ENCODE results near the gene EML6.

EML6 gene

DNA sequence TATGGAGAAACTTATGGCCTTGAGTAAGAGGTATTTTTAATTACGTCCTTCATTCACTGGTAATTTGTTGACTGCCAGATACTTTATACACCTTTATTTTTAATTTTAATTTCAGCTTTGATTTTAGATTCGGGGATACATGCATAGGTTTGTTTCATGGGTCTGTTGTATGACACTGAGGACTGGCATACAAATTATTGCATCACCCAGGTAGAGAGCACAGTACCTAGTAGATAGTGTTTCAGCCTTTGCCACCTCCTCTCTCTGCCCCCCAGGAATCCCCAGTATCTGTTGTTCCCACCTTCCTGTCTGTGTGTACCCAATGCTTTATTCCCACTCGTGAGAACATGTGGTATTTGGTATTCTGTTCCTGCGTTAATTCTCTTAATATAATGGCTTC, 188.8 kb downstream of the EML6 start:
- DNase-seq (ENCODE audit: low read depth, low spot score), result no peak

- no peak for DNase-seq (ENCODE audit: low read depth, low spot score)
Observed at GRCh38 chr2:54912893-54913292, 189.4 kb downstream of the EML6 start.

GRCh38 chr2:54914637-54915036, 191.2 kb downstream of the EML6 start:
- no peak for DNase-seq (ENCODE audit: low read depth, low spot score)

GRCh38 chr2:54915101-54915500, 191.6 kb downstream of the EML6 start:
- DNase-seq (ENCODE audit: low read depth, low spot score), result no peak

DNA sequence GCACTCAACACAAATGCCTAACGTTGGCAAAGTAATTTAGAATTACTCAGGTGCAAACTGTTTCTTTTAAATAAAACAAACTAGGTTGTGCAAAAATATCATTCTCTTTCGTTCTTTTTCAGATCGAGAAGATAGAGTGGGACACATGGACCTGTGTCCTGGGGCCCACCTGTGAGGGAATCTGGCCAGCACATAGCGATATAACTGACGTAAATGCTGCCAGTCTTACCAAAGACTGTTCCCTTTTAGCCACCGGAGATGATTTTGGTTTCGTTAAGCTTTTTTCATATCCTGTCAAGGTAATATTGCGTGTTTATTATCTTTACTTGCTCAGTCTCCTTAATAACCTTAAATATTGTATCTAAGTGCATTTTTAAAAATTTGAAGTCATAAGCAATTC, 193.2 kb downstream of the EML6 start:
- DNase-seq (ENCODE audit: low read depth, low spot score), result no peak

DNA sequence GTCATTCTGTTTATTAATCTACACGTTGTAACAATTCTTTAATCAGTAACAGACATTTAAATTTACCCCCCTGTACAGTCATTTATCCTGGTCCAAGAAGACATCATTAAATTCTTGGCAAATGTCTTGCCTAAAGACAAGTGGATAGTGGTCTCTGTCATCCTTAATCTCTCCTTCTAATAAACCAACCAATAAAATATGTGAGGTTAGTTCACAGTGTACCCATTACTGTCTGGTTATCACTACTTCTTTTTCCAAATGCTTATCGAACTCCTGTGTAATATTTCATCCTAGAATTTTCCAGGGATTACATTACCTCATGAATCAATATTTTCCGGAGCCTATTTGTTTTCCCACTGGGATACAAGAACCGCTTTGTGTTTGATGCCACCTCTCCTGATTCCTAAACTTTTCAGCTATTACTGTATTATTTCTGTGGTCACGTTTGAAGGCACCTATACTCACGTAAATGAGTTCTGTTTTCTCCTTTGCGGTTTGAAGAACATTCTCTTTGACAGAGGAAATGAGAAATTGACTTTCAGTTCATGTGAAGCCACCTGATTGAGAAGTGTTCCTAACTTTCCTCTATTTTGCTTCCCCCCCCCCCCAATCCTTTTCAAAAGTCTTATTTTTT, 195.3 kb downstream of the EML6 start:
- DNase-seq (ENCODE audit: low read depth, low spot score), result no peak

- no peak for DNase-seq (ENCODE audit: low read depth, low spot score)
Observed at GRCh38 chr2:54920660-54921059, 197.2 kb downstream of the EML6 start.

- no peak for DNase-seq (ENCODE audit: low read depth, low spot score)
Observed at GRCh38 chr2:54924121-54924520, 200.7 kb downstream of the EML6 start.

GRCh38 chr2:54925022-54925421, 201.6 kb downstream of the EML6 start:
- no peak for DNase-seq (ENCODE audit: low read depth, low spot score)

DNA sequence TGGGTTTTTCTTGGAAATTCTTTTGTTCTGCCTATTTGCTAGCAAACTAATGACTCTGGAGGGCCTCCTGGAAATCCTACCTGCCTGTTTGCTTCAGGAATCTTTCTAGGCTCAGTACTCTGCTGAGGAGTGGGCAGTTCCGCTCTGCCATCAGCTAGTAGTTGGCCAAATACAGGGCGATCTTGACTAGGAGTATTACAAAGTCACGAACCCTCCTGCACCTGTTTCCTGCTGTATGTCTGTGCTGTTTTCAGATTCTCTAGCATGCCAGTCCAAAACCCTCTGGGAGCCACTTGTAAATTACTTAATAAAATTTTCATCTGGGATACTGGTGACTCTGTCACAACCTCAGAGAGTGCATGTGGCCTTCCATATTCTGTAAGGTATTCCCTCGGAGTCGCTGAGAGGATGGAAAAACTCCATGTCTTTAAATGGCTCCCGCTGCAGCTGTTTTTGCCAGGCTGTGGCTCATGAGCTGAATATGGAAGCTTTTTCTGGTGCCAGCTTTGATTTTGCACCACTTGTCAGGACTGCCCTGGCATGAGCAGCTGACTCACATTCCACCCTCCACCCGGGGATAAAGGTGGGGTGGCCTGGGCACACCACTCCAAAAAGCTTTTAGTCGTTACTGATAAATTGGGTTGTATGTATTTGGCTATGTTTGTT, 203.8 kb downstream of the EML6 start:
- no peak for DNase-seq (ENCODE audit: low read depth, low spot score)

GRCh38 chr2:54927751-54928615, 204.5 kb downstream of the EML6 start:
- DNase-seq (ENCODE audit: low read depth, low spot score), result no peak

DNA sequence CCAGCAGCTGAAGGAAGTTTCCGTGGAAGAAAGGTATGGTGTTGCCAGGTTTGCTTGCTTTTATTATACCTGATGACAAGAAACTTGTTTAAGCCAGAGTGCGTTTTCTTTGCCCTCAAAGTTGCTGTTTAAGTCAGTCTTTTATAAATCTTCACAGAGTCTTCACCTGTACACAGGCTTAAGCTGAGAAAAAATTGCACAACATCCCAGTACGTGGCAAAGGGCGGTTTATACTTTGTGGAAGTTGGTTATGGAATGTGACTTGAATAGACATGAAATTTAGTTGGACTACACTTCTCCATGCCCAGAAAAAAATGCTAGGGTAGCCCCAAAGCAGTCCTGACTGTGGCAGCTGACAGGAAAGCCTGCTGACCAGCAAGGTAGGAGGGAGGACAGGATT, 205.3 kb downstream of the EML6 start:
- no peak for DNase-seq (ENCODE audit: low read depth, low spot score)

- DNase-seq (ENCODE audit: low read depth, low spot score), result no peak
Observed at GRCh38 chr2:54931473-54931872, 208.0 kb downstream of the EML6 start.

- DNase-seq (ENCODE audit: low read depth, low spot score), result no peak
Observed at GRCh38 chr2:54935389-54935788, 211.9 kb downstream of the EML6 start.

DNA sequence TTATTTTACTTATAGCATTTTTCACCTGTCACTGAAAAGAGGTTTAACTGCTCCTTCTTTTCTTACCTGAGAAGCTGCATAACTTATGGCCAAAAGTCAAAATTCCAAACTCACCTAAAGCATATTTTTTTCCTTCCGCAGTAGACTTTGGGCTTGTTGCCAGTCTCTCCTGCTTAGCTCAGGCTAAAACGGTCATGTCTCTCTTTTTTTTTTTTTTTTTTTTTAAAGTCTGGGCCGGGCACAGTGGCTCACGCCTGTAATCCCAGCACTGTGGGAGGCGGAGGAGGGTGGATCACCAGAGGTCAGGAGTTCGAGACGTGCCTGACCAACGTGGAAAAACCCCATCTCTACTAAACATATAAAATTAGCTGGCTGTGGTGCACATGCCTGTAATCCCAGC, 213.3 kb downstream of the EML6 start:
- DNase-seq (ENCODE audit: low read depth, low spot score), result no peak

DNA sequence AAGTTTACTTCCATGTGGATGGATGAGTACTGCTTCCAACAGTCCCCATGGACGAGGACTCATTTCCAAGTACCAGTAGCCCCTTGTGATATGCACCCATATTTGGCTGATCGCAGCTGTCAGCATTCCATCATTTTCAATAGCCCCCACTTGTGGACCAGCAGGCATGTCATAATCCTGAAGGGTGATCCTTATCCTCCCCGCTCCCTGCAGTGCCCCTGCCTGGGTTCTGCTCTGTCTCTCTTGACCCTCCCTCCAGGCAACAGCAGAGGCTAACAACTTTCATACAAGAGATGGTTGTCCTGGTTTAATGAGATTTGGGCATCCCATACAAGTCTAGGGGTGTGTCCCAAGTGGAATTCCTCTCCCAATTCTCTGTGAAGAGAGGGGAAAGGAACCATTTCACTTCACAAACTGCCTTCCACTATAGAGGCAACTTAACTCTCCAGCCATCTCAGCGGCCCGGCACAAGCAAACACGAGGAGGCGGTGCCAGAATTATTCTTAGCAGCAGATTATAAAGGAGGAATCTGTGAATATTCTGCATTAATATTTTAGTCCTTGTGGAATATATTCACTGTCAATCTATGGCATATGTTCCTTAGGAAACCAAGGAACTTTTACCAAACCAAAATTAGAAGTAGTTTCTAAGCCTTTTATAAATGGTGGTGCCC, 216.1 kb downstream of the EML6 start:
- no peak for DNase-seq (ENCODE audit: low read depth, low spot score)

- DNase-seq (ENCODE audit: low read depth, low spot score), result no peak
Observed at GRCh38 chr2:54940723-54941122, 217.3 kb downstream of the EML6 start.

GRCh38 chr2:54941248-54941984, 218.0 kb downstream of the EML6 start:
- no peak for DNase-seq (ENCODE audit: low read depth, low spot score)

DNA sequence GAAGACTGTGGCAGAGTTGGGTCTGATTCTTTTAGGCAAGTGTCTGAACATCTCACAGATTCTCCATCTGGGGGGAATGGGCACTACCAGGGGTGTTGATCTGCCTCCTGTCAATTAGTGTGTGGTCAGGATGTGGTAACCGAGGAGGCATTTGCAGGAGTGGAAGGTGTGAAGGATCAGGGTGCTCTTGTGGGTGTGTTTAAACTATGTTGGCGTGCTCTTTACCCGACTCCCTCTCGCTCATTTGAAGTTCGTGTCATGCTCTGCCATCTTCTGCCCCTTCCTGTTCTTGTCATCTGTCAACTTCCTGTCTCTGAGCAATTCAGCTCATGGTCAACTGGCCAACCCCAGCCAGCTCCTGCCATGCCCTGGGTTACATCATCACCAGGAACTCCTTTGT, 218.9 kb downstream of the EML6 start:
- no peak for DNase-seq (ENCODE audit: low read depth, low spot score)

- no peak for DNase-seq (ENCODE audit: low read depth, low spot score)
Observed at GRCh38 chr2:54944724-54945326, 221.4 kb downstream of the EML6 start.
